IMR-90 (cell line): ENCODE measurements around the gene MAP2. TPM values are rescaled to one million over a fixed set of nuclear protein-coding genes. Genes with fewer than 3 reads are reported as not detected.

Experiments used
- ATAC-seq: fragments of 200-7000 bp; cut with Tn5 transposase; 2 replicates; pipeline ENCODE4 v1.9.1; 2020; ENCODE audit warnings: low read depth, mild to moderate bottlenecking, moderate library complexity
- BruUV-seq: library from RNA; stranded (reverse); fragments of 400-500 nt; replicated peaks from 2 replicates; lab custom pipeline; 2021; lab: Mats Ljungman, UMichigan
- CTCF ChIA-PET: fragments of 300-600 bp; formaldehyde crosslinking; extraction: SDS; loops from one replicate; lab custom pipeline; 2021; ENCODE audit warnings: antibody characterized with exemption; lab: Yijun Ruan, JAX
- POLR2A ChIA-PET: fragments of 300-600 bp; sonication (Branson Sonifier 250); formaldehyde crosslinking; loops from one replicate; lab custom pipeline; 2022; ENCODE audit warnings: antibody characterized with exemption; ENCODE audit not compliant: unreplicated experiment; lab: Charles Lee
- DNase-seq: peaks from one replicate; pipeline ENCODE4 v3.0.0; 2013
- H2AFZ ChIP-seq: replicated peaks from 2 replicates; pipeline ENCODE3; 2013; ENCODE audit warnings: low read length, mild to moderate bottlenecking; ENCODE audit not compliant: poor library complexity
- H2AK5ac ChIP-seq: 2 replicates; pipeline ENCODE4 v1.6.1; 2013; ENCODE audit warnings: low read depth, low read length, inconsistent platforms
- H2AK9ac ChIP-seq: replicated peaks from 2 replicates; pipeline ENCODE3; 2013; ENCODE audit warnings: mild to moderate bottlenecking, low read depth, low read length, moderate library complexity; ENCODE audit not compliant: poor library complexity
- H2BK120ac ChIP-seq: 2 replicates; pipeline ENCODE4 v1.6.1; 2013; ENCODE audit warnings: low read depth, low read length, inconsistent platforms
- H2BK15ac ChIP-seq: 3 replicates; pipeline ENCODE4 v1.6.1; 2013; ENCODE audit warnings: low read depth, low read length, inconsistent platforms
- H2BK20ac ChIP-seq: 2 replicates; pipeline ENCODE4 v1.6.1; 2013; ENCODE audit warnings: low read depth, mild to moderate bottlenecking, inconsistent platforms, low read length, moderate library complexity
- H2BK5ac ChIP-seq: 2 replicates; pipeline ENCODE4 v1.6.1; 2013; ENCODE audit warnings: mild to moderate bottlenecking, low read depth, low read length, inconsistent platforms; ENCODE audit not compliant: poor library complexity, severe bottlenecking
- H3K14ac ChIP-seq: replicated peaks from 2 replicates; pipeline ENCODE4 v1.6.1; 2013; ENCODE audit warnings: low read depth, low read length, inconsistent platforms
- H3K18ac ChIP-seq: 2 replicates; pipeline ENCODE4 v1.6.1; 2013; ENCODE audit warnings: low read depth, low read length, control low read depth
- H3K23ac ChIP-seq: 2 replicates; pipeline ENCODE4 v1.6.1; 2013; ENCODE audit warnings: low read depth, low read length, inconsistent platforms
- H3K27ac ChIP-seq: 2 replicates; pipeline ENCODE4 v1.5.1; 2013; ENCODE audit warnings: mild to moderate bottlenecking, control low read depth, low read length; ENCODE audit not compliant: insufficient read depth
- H3K27me3 ChIP-seq: 2 replicates; pipeline ENCODE4 v1.6.1; 2013; ENCODE audit warnings: low read length; ENCODE audit not compliant: control insufficient read depth, insufficient read depth
- H3K36me3 ChIP-seq: 2 replicates; pipeline ENCODE4 v1.6.1; 2013; ENCODE audit warnings: low read length, mixed read lengths; ENCODE audit not compliant: control insufficient read depth, insufficient read depth
- H3K4ac ChIP-seq: 2 replicates; pipeline ENCODE4 v1.6.1; 2013; ENCODE audit warnings: low read depth, low read length, inconsistent platforms
- H3K4me1 ChIP-seq: 2 replicates; pipeline ENCODE4 v1.6.1; 2013; ENCODE audit warnings: low read length, mixed read lengths; ENCODE audit not compliant: control insufficient read depth, insufficient read depth
- H3K4me2 ChIP-seq: 2 replicates; pipeline ENCODE4 v1.6.1; 2013; ENCODE audit warnings: low read depth, mild to moderate bottlenecking, control low read depth, low read length, moderate library complexity
- H3K4me3 ChIP-seq: 2 replicates; pipeline ENCODE4 v1.5.1; 2013; ENCODE audit warnings: low read depth, mild to moderate bottlenecking, control low read depth, low read length, moderate library complexity; ENCODE audit not compliant: insufficient read depth
- H3K56ac ChIP-seq: 2 replicates; pipeline ENCODE4 v1.6.1; 2013; ENCODE audit warnings: low read length, inconsistent platforms; ENCODE audit not compliant: insufficient read depth; ENCODE audit errors: extremely low read depth
- H3K79me1 ChIP-seq, 2 experiments: 2 replicates each; pipeline ENCODE4 v1.6.1; 2013; ENCODE audit warnings: low read length in 2 of 2, inconsistent platforms in 1 of 2, low read depth in 1 of 2
- H3K9ac ChIP-seq: 2 replicates; pipeline ENCODE4 v1.6.1; 2013; ENCODE audit warnings: low read depth, low read length, control low read depth
- H3K9me1 ChIP-seq: 2 replicates; pipeline ENCODE4 v1.6.1; 2013; ENCODE audit warnings: low read length, inconsistent platforms; ENCODE audit not compliant: insufficient read depth
- H3K9me3 ChIP-seq: 2 replicates; pipeline ENCODE4 v1.6.1; 2013; ENCODE audit warnings: low read length; ENCODE audit not compliant: control insufficient read depth, insufficient read depth
- H4K20me1 ChIP-seq: 2 replicates; pipeline ENCODE4 v1.6.1; 2013; ENCODE audit warnings: low read length, inconsistent platforms; ENCODE audit not compliant: insufficient read depth
- H4K5ac ChIP-seq: 2 replicates; pipeline ENCODE4 v1.6.1; 2013; ENCODE audit warnings: mild to moderate bottlenecking, low read depth, low read length, control low read depth
- H4K8ac ChIP-seq, 2 experiments: 2 replicates each; pipeline ENCODE4 v1.6.1; 2013; ENCODE audit warnings: low read depth in 2 of 2, low read length in 2 of 2, control low read depth in 1 of 2, inconsistent platforms in 1 of 2
- H4K91ac ChIP-seq: 2 replicates; pipeline ENCODE4 v1.6.1; 2013; ENCODE audit warnings: low read depth, low read length, inconsistent platforms; ENCODE audit not compliant: insufficient read depth
- MAZ ChIP-seq: IDR thresholded peaks from 2 replicates; pipeline ENCODE4 v1.6.1; 2012; ENCODE audit warnings: low read depth, mild to moderate bottlenecking, low read length, improper control_type of control experiment, moderate library complexity, borderline replicate concordance
- POLR2A ChIP-seq: IDR thresholded peaks from 2 replicates; pipeline ENCODE4 v1.6.1; 2012; ENCODE audit warnings: mild to moderate bottlenecking, low read depth, low read length
- RFX5 ChIP-seq: IDR thresholded peaks from 2 replicates; pipeline ENCODE4 v1.8.0; 2012; ENCODE audit warnings: low read depth, mild to moderate bottlenecking, low read length, moderate library complexity
- WGBS, 2 experiments: methylation state at CpG; one replicate each; pipeline versions ENCODE4 v1.1.5 to v1.1.7; 2013; ENCODE audit warnings: missing lambda C conversion rate in 2 of 2; ENCODE audit not compliant: insufficient read length in 1 of 2; ENCODE audit errors: extremely low coverage in 2 of 2; 5-methylcytosine and 5-hydroxymethylcytosine counted together
- dilution Hi-C: fragments of 300-500 bp; cut with HindIII; formaldehyde crosslinking; loops from one replicate; pipeline ENCODE4 v1.14.3; 2018; ENCODE audit warnings: low sequenced_read_pairs; ENCODE audit not compliant: unreplicated experiment
- in situ Hi-C: fragments of 300-500 bp; cut with MboI; formaldehyde crosslinking; loops from 3 replicates; pipeline ENCODE4 v1.14.3; 2019; ENCODE audit warnings: low sequenced_read_pairs, inconsistent platforms, mixed read lengths
- intact Hi-C: fragments of 100-400 bp; cut with micrococcal nuclease; formaldehyde crosslinking; loops from 2 replicates; pipeline ENCODE4 v1.10.0; 2022
- polyA plus RNA-seq, 3 experiments: library from polyadenylated mRNA; depleted of rRNA; stranded (reverse); fragments of >200 nt; gene quantifications; 2 replicates each; pipeline ENCODE4 v1.2.3, GENCODE V29; 2012; ENCODE audit warnings: low replicate concordance in 1 of 3
- total RNA-seq: library from RNA; depleted of rRNA; stranded (reverse); fragments of >200 nt; gene quantifications from 2 replicates; pipeline ENCODE4 v1.2.3, GENCODE V29; 2012

Gene MAP2
- total and polyA plus RNA-seq, 2 of the 4 experiments (the other 2 are of a cell fraction), result 0.29 to 0.36 TPM

- ATAC-seq (peak; percentile 99), DNase-seq (peak; percentile 36)
- H3K18ac ChIP-seq, result no peak within 1 kb of the TSS
- H3K4me1 ChIP-seq, result no peaks in the 10 kb centered on the region
- in situ Hi-C loops, result no loop called here
- TF ChIP-seq MAZ (peak; percentile 53; the same call in 1 of the 2 replicates), RFX5 (no peak), POLR2A (no peak)
- H2AFZ ChIP-seq, result peak within 1 kb of the TSS; percentile 73
- H3K4me2 ChIP-seq, result peak within 1 kb of the TSS; percentile 90; the same call in 1 of the 2 replicates
- intact Hi-C loops, result no loop called here
- no peak within 1 kb of the TSS for H4K91ac ChIP-seq
- no peaks in the 10 kb centered on the region for H3K9me1 ChIP-seq
- 5% methylated on average over 26 of the region's 73 CpGs; no CpG with 5 or more reads in 1 of the 2 experiments for WGBS, 2 experiments
- no peaks in the 10 kb centered on the region for H3K79me1 ChIP-seq
- no peak within 1 kb of the TSS for H3K27ac ChIP-seq
- H4K8ac ChIP-seq, result no peak within 1 kb of the TSS
- no peaks in the 10 kb centered on the region for H3K27me3 ChIP-seq
- H3K4me3 ChIP-seq, result no peak within 1 kb of the TSS
- no peak within 1 kb of the TSS for H3K14ac ChIP-seq
- no peak within 1 kb of the TSS for H2BK20ac ChIP-seq
- no peak within 1 kb of the TSS for H3K9ac ChIP-seq
- no peak within 1 kb of the TSS for H3K23ac ChIP-seq
- H4K20me1 ChIP-seq, result no peaks in the 10 kb centered on the region
- no peak within 1 kb of the TSS for H2BK120ac ChIP-seq
- BruUV-seq, result no TSS peak
- H2AK5ac ChIP-seq, result no peak within 1 kb of the TSS
- no peak within 1 kb of the TSS for H2BK15ac ChIP-seq
- H3K36me3 ChIP-seq, result no peaks in the 10 kb centered on the region
- no peak within 1 kb of the TSS for H3K56ac ChIP-seq
- H4K5ac ChIP-seq, result no peak within 1 kb of the TSS
- CTCF ChIA-PET, result no interaction called here
- POLR2A ChIA-PET, result no interaction called here
- no peaks in the 10 kb centered on the region; the same call in 1 of the 2 replicates for H3K9me3 ChIP-seq
- H2AK9ac ChIP-seq, result no peak within 1 kb of the TSS
- dilution Hi-C loops, result no loop called here
- H3K4ac ChIP-seq, result no peak within 1 kb of the TSS
- H2BK5ac ChIP-seq, result no peak within 1 kb of the TSS
Measured at GRCh38 chr2:209771474-209772289, 347.8 kb downstream of the MAP2 start, which contains the start of gene UNC80. Gene UNC80 (plus strand): TSS chr2:209771832. CDS start chr2:209772073, 241 bp downstream.
